NCI-H82 treated with DMSO at 0.1 percent for 48 hours (cell line): Measurements from ENCODE around the gene BORCS5.
"Not testable (repeated sequence)": the region's sequence is repeated elsewhere in the genome, so short reads cannot be mapped to it uniquely, and the experiment has no call there.

Experiments
- DNase-seq: peaks from one replicate; lab custom pipeline; 2025; ENCODE audit not compliant: unreplicated experiment; lab: John Stamatoyannopoulos, UW

BORCS5 gene

GRCh38 chr12:12384571-12385340 lies 27.9 kb downstream of the BORCS5 start:
- DNase-seq = no peak

- no peak for DNase-seq
Measured at GRCh38 chr12:12387501-12387900, 30.6 kb downstream of the BORCS5 start.

GRCh38 chr12:12392413-12392812 lies 35.5 kb downstream of the BORCS5 start:
- DNase-seq = no peak

GRCh38 chr12:12393171-12393570 lies 36.3 kb downstream of the BORCS5 start:
- DNase-seq = no peak

- no peak for DNase-seq
Measured at GRCh38 chr12:12396694-12397093, 39.8 kb downstream of the BORCS5 start.

- no peak for DNase-seq
Measured at GRCh38 chr12:12397184-12397583, 40.3 kb downstream of the BORCS5 start.

GRCh38 chr12:12398026-12398859 lies 41.4 kb downstream of the BORCS5 start:
- DNase-seq = no peak

GRCh38 chr12:12399161-12399560 lies 42.3 kb downstream of the BORCS5 start:
- DNase-seq = no peak

GRCh38 chr12:12399776-12400305 lies 43.0 kb downstream of the BORCS5 start:
- no peak for DNase-seq

GRCh38 chr12:12400793-12401192 lies 43.9 kb downstream of the BORCS5 start:
- no peak for DNase-seq

- DNase-seq = no peak
Measured at GRCh38 chr12:12403264-12404248, 46.7 kb downstream of the BORCS5 start.

- no peak for DNase-seq
Measured at GRCh38 chr12:12404297-12404696, 47.4 kb downstream of the BORCS5 start.

- DNase-seq = no peak
Measured at GRCh38 chr12:12405882-12406281, 49.0 kb downstream of the BORCS5 start.

GRCh38 chr12:12406762-12407161 lies 49.9 kb downstream of the BORCS5 start:
- no peak for DNase-seq

GRCh38 chr12:12408265-12408690 lies 51.4 kb downstream of the BORCS5 start:
- DNase-seq = no peak

- not testable (repeated sequence) for DNase-seq
Measured at GRCh38 chr12:12409337-12409736, 52.5 kb downstream of the BORCS5 start.

GRCh38 chr12:12415886-12416285 lies 59.0 kb downstream of the BORCS5 start:
- DNase-seq = no peak

- DNase-seq = not testable (repeated sequence)
Measured at GRCh38 chr12:12419165-12419564, 62.3 kb downstream of the BORCS5 start.

- DNase-seq = no peak
Measured at GRCh38 chr12:12423367-12423766, 66.5 kb downstream of the BORCS5 start.

GRCh38 chr12:12425001-12425400 lies 68.1 kb downstream of the BORCS5 start:
- DNase-seq = no peak

- no peak for DNase-seq
Measured at GRCh38 chr12:12425616-12426015, 68.7 kb downstream of the BORCS5 start.
